ENCODE results near the gene CNTNAP2. TPM values are rescaled to one million over a fixed set of nuclear protein-coding genes. Genes with fewer than 3 reads are reported as not detected.

Gene CNTNAP2
- total RNA-seq, 6 experiments from 2014 or later, result 0.07 to 0.13 (median 0.12) TPM; not detected in 3

DNA sequence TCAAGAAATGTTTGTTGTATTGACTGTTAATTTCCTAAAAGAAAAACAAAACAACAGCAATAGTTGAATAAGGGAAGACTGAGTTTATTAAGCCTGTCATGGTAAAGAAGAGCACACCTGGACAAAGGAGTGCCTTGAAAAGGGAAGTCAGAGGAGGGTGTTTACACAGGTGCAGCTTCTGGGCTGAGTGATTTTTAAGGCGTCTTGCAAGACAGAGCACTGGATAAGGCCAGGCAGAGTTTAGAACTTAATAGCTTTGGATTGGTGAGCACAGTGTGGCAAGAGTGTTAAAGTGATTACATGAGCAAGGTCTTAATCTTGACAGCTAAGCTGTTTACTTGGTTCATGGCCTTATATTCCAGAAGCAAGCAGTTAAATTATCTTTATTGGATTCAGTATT, 423.2 kb downstream of the CNTNAP2 start:
- DNase-seq, result no peak
- no peaks in the 10 kb centered on the region for H3K27me3 Mint-ChIP-seq (ENCODE audit: insufficient read depth)
- no peak overlapping the region for H3K27ac Mint-ChIP-seq
- H3K9me3 Mint-ChIP-seq, result peaks cover 49% of the 10 kb centered on the region
- H3K36me3 Mint-ChIP-seq (ENCODE audit: low read depth), result no peaks in the 10 kb centered on the region
- H3K4me3 Mint-ChIP-seq, result no peak overlapping the region
- TF ChIP-seq, protein P1, sequence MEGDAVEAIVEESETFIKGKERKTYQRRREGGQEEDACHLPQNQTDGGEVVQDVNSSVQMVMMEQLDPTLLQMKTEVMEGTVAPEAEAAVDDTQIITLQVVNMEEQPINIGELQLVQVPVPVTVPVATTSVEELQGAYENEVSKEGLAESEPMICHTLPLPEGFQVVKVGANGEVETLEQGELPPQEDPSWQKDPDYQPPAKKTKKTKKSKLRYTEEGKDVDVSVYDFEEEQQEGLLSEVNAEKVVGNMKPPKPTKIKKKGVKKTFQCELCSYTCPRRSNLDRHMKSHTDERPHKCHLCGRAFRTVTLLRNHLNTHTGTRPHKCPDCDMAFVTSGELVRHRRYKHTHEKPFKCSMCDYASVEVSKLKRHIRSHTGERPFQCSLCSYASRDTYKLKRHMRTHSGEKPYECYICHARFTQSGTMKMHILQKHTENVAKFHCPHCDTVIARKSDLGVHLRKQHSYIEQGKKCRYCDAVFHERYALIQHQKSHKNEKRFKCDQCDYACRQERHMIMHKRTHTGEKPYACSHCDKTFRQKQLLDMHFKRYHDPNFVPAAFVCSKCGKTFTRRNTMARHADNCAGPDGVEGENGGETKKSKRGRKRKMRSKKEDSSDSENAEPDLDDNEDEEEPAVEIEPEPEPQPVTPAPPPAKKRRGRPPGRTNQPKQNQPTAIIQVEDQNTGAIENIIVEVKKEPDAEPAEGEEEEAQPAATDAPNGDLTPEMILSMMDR (IDR thresholded peaks at IDR 0.05), result no peak
- no peaks in the 10 kb centered on the region for H3K4me1 Mint-ChIP-seq (ENCODE audit: low read depth)

DNA sequence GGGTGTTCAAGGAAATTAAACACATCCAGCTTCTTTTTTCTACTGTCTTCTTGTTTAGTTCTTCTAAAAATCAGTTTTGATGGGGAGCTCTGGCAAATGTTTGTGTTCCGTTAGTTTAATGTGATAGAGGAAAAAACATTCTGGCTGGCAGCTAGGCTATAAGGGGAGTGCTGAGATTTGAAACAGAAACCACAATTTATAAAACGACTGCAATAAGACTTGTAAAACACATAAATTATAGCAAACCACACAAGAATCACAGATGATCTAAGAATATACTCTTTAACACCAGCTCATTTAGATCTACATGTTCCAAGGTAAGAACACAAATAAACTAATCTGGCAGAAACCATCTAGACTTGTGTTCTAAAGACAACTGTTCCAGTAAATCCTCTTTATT, 425.5 kb downstream of the CNTNAP2 start:
- Mint-ChIP-seq H3K27ac (no peak overlapping the region), H3K4me3 (no peak overlapping the region), H3K9me3 (peaks cover 45% of the 10 kb centered on the region), H3K4me1 (ENCODE audit: low read depth) (no peaks in the 10 kb centered on the region), H3K36me3 (ENCODE audit: low read depth) (no peaks in the 10 kb centered on the region), H3K27me3 (ENCODE audit: insufficient read depth) (no peaks in the 10 kb centered on the region)
- no peak for DNase-seq
- TF ChIP-seq, protein P1 (IDR thresholded peaks at IDR 0.05), result no peak

DNA sequence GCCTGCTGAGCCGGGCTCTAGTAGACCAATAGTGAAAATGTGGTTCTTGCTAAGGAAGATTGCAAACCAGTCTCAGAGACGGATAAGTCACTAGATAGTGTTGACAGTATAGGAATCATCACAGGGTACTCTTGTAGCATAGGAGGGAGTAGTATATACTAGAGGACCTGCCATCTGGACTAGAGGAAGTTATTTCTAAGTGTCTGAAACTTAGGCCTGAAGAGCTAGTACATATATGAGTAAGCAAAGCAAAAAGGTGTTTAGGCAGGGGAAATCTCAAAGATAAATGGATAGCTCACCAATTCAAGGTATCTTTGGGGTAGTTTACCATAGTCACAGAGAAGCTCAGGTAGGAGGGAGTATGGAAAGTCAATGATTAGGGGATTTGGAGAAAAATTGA, 428.1 kb downstream of the CNTNAP2 start:
- Mint-ChIP-seq H3K36me3 (ENCODE audit: low read depth) (no peaks in the 10 kb centered on the region), H3K9me3 (peaks cover 43% of the 10 kb centered on the region), H3K4me1 (ENCODE audit: low read depth) (no peaks in the 10 kb centered on the region), H3K4me3 (no peak overlapping the region), H3K27ac (no peak overlapping the region), H3K27me3 (ENCODE audit: insufficient read depth) (no peaks in the 10 kb centered on the region)
- DNase-seq, result no peak
- TF ChIP-seq, protein P1 (IDR thresholded peaks at IDR 0.05), result no peak

DNA sequence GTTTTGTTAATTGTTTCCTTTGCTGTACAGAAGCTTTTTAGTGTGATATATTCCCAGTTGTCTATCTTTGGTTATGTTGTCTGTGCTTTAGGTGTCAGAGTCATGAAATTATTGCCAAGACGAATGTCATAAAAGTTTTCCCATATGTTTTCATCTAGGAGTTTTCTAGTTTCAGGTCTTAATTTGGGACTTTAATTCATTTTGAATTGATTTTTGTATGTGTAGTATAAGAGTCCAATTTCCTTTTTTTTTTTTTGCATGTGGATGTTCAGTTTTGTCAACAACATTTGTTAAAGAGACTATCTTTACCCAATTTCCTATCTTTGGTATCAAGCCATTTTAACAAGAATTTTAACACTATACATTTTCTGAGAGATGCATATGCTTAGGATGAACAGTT, 432.2 kb downstream of the CNTNAP2 start:
- Mint-ChIP-seq H3K4me1 (ENCODE audit: low read depth) (no peaks in the 10 kb centered on the region), H3K27ac (no peak overlapping the region), H3K27me3 (ENCODE audit: insufficient read depth) (no peaks in the 10 kb centered on the region; the same call in 1 of the 2 replicates), H3K9me3 (peaks cover 46% of the 10 kb centered on the region), H3K36me3 (ENCODE audit: low read depth) (no peaks in the 10 kb centered on the region), H3K4me3 (no peak overlapping the region)
- DNase-seq, result no peak
- TF ChIP-seq, protein P1 (IDR thresholded peaks at IDR 0.05), result no peak

DNA sequence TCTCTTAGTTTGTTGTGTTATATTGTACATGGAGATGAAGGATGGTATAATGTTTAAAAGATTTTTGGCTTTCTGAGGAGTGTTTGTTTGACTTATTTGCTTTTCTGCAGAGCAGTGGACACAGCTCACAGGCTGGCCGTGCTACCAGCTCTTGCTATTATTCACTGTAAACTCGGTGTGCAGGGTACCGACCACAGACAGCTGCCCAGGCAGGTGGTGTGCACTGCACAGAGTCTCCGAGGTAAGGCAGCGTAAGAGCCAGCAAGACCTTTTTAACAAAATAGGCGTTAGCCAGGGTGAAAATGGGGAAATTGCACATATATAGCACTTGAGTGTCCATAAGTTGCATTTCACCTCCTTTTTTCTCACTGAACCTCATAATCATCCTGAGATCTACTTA, 438.0 kb downstream of the CNTNAP2 start:
- Mint-ChIP-seq H3K9me3 (peaks cover 31% of the 10 kb centered on the region), H3K27me3 (ENCODE audit: insufficient read depth) (no peaks in the 10 kb centered on the region; the same call in 1 of the 2 replicates)

More for the DNA sequence above, 438.0 kb downstream of the CNTNAP2 start:
- Mint-ChIP-seq H3K4me3 (no peak overlapping the region), H3K4me1 (ENCODE audit: low read depth) (no peaks in the 10 kb centered on the region), H3K27ac (no peak overlapping the region), H3K36me3 (ENCODE audit: low read depth) (no peaks in the 10 kb centered on the region)
- DNase-seq, result no peak
- TF ChIP-seq, protein P1 (IDR thresholded peaks at IDR 0.05), result no peak

All from HFFc6 (cell line).